Upper lobe of left lung (tissue), 4 donors: ENCODE results near the gene SIPA1L2.

Experiments used
- EP300 ChIP-seq, 4 donors: sonication (generic); formaldehyde crosslinking; IDR thresholded peaks; one replicate each; pipeline ENCODE4 v1.5.1; 2017; ENCODE audit warnings: antibody characterized with exemption in 4 of 4, control low read depth in 2 of 4
- POLR2A ChIP-seq, 4 donors: fragments of 450-650 bp; IDR thresholded peaks; one replicate each; pipeline ENCODE4 v1.5.1; 2016 to 2017; ENCODE audit warnings: antibody characterized with exemption in 4 of 4, mild to moderate bottlenecking in 2 of 4
- POLR2AphosphoS5 ChIP-seq, 2 donors: sonication (generic); formaldehyde crosslinking; IDR thresholded peaks; one replicate each; pipeline ENCODE4 v1.5.1; 2017; ENCODE audit warnings: antibody characterized with exemption in 2 of 2
- TF ChIP-seq, protein P1 (sequence below), 6 experiments: fragments of 450-650 bp in 4 of 6; fragments of 200-600 bp in 2 of 6; sonication (generic) in 2 of 6; IDR thresholded peaks; one replicate each; pipeline ENCODE4 v1.5.1; 2016 to 2019; ENCODE audit warnings: antibody characterized with exemption in 6 of 6

DNA sequence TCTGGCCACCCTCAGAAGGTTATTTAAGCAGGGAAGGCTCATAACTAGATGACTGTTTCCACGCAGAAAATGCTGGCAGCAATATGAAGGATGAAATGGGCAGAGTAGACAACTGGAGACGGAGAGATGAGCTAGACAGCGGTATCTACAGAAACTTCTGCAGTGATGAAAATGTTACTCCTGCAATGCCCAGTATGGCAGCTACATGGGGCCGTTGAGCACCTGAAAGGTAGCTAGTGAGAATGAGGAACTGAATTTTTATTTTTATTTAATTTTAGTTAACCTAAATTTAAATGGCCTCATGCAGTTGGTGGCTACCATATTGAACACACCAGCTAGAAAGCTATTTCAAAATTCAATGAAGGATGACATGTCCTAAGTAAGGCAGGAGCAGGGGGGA lies 27.3 kb downstream of the SIPA1L2 start:
- TF ChIP-seq, protein P1, sequence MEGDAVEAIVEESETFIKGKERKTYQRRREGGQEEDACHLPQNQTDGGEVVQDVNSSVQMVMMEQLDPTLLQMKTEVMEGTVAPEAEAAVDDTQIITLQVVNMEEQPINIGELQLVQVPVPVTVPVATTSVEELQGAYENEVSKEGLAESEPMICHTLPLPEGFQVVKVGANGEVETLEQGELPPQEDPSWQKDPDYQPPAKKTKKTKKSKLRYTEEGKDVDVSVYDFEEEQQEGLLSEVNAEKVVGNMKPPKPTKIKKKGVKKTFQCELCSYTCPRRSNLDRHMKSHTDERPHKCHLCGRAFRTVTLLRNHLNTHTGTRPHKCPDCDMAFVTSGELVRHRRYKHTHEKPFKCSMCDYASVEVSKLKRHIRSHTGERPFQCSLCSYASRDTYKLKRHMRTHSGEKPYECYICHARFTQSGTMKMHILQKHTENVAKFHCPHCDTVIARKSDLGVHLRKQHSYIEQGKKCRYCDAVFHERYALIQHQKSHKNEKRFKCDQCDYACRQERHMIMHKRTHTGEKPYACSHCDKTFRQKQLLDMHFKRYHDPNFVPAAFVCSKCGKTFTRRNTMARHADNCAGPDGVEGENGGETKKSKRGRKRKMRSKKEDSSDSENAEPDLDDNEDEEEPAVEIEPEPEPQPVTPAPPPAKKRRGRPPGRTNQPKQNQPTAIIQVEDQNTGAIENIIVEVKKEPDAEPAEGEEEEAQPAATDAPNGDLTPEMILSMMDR (IDR thresholded peaks at IDR 0.05): no peak
- TF ChIP-seq EP300 (IDR thresholded peaks at IDR 0.05) (no peak), POLR2A (IDR thresholded peaks at IDR 0.05) (no peak), POLR2AphosphoS5 (IDR thresholded peaks at IDR 0.05) (no peak)
